SKM-1 treated with dmso at 0.1 percent for 144 hours (cell line): ENCODE data around the gene ZNF655.
"Not testable (repeated sequence)": the region's sequence is repeated elsewhere in the genome, so short reads cannot be mapped to it uniquely, and the experiment has no call there.

Experiments used
- DNase-seq: peaks from one replicate; lab custom pipeline; 2025; ENCODE audit not compliant: unreplicated experiment; lab: John Stamatoyannopoulos, UW

ZNF655 gene

GRCh38 chr7:99559175-99559915 is 903 bp downstream of the ZNF655 start:
- no peak for DNase-seq

GRCh38 chr7:99560834-99561736 is 2.6 kb downstream of the ZNF655 start:
- DNase-seq: no peak

GRCh38 chr7:99561737-99562051 is 3.3 kb downstream of the ZNF655 start:
- DNase-seq: no peak

- no peak for DNase-seq
Observed at GRCh38 chr7:99562114-99562784, 3.8 kb downstream of the ZNF655 start.

DNA sequence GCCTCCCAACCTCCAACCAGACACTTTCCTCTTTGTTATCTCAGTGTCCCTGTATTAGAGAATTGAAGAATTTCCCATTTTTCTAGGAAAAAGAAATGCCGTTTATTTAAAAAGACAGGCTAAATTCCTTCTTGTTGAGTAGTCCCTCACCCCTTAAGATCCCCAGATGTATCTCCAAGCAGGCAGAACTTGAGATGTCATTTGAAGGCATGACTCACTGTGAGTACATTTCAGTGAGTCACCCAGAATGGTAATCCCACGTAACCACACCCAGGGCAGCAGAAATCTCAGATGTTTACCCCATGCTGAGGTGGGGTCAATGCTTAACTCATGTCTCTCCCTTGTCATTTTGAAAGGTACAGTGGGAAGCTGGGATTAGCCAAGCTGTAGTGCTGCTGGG is 4.4 kb downstream of the ZNF655 start:
- no peak for DNase-seq

GRCh38 chr7:99563650-99564049 is 5.2 kb downstream of the ZNF655 start:
- no peak for DNase-seq

GRCh38 chr7:99568770-99569169 is 10.3 kb downstream of the ZNF655 start:
- DNase-seq: not testable (repeated sequence)

DNA sequence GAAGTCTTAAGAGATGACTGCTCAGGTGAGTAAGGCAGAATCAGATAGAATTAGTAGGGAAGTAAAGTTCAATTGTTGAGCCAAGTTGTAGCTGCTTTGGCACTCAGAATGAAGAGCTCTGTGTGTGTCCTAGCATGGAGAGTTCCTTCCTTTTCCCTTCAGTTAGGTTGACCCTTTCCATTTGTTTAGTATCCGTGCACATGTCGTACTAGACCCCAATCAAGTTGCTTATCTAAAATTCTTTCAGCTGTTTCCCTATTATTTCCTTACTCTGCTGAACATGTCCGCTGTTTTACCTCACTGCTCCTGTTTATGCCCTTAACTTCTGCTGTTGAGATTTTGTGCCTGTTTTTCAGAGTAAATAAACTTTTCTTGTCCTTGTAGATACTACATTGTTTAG is 13.3 kb downstream of the ZNF655 start:
- no peak for DNase-seq

- no peak for DNase-seq
Observed at GRCh38 chr7:99573257-99573656, 14.8 kb downstream of the ZNF655 start.

DNA sequence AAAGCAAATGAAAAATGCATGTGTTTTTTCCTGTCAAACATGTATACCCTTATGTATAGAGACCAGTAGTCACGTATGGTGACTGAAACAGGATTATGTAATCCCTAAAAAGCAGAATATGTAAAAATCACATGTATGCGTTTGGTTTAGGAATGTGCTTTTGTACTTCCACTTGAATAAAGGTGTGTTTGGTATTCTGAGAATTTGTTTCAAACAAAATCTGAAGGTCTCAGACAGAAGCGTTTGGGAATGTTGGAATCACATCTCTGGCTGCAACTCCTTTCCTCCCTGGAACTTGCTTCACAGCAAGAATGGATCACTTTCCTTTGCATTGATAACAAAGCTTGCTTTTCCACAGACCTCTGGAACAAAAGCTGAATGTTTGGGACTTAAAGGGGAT is 17.8 kb downstream of the ZNF655 start:
- no peak for DNase-seq

GRCh38 chr7:99579281-99579955 is 21.0 kb downstream of the ZNF655 start:
- DNase-seq: no peak

- DNase-seq: no peak
Observed at GRCh38 chr7:99579956-99580777, 21.7 kb downstream of the ZNF655 start.

DNA sequence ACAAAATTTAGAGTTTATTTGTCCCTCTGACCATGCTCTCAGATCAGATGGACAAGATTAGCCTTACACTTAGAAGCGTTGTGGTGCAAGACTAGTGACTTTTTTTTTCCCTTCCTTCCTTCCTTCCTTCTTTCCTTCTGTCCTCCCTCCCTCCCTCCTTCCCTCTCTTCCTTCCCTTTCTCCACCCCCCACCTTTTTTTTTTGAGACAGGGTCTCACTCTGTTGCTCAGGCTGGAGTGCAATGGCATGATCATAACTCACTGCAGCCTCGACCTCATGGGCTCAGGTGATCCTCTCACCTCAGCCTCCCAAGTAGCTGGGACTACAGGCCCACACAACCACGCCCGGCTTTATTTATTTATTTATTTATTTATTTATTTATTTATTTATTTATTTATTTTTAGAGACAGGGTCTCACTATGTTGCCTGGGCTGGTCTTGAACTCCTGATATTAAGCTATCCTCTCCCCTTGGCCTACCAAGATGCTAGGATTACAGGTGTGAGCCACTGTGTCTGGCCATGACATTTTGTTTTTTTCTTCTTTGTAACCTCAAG is 22.4 kb downstream of the ZNF655 start:
- not testable (repeated sequence) for DNase-seq

DNA sequence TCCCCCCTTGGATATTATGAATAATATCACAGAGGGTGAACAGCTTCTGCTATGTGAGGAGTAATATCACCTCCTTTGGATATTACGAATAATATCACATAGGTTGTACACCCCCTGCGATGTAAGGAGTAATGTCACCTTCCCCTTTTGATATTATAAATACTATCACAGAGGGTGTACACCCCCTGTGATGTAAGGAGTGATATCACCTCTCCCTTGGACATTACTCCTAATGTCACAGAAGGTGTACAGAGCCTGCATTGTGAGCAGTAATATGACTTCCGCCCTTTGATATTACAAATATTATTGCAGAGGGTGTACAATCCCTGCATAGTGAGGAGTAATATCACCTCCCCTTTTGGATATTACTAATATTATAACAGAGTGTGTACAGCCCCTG is 30.4 kb downstream of the ZNF655 start:
- no peak for DNase-seq

DNA sequence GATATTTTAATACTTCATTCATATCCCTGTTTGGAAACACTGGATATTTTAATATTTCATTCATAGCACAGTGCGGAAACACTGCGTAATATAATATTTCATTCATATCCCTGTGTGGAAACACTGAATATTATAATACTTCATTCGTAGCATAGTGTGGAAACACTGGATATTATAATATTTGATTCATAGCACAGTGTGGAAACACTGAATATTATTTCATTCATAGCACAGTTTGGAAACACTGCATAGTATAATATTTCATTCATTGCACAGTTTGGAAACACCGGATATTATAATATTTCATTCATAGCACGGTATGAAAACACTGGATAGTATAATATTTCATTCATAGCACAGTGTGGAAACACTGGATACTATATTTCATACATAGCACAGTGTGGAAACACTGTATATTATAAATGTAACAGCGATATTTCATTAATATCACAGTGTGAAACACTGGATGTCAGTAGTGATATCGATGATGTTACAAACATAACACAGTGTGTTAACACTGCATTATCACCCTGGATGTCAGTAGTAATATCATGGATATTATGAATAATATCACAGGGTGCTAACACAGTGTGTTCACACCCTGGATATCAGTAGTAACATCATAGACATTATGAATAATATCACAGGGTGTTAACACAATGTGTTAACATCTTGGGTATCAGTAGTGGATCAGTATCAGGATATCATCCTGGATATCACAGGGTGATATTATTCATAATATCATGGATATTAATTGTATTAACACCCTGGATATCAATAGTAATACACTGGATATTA is 36.7 kb downstream of the ZNF655 start:
- DNase-seq: no peak

DNA sequence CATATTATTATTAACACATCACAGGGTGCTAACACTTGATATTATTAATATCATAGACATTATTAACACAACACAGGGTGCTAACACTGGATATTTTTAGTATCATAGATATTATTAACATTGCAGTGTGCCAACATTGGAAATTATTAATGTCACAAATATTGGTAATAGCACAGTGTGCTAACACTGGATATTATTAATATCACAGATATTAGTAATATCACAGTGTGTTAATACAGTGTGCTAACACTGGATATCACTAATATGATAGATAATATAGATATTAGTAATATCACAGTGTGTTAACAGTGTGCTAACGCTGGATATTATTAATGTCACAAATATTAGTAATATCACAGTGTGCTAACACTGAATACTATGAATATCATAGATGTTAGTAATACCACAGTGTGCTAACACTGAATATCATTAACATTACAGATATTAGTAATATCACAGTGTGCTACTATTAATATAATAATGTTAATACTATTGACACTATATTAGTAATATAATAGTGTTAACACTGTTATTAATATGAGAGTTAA is 38.0 kb downstream of the ZNF655 start:
- no peak for DNase-seq

DNA sequence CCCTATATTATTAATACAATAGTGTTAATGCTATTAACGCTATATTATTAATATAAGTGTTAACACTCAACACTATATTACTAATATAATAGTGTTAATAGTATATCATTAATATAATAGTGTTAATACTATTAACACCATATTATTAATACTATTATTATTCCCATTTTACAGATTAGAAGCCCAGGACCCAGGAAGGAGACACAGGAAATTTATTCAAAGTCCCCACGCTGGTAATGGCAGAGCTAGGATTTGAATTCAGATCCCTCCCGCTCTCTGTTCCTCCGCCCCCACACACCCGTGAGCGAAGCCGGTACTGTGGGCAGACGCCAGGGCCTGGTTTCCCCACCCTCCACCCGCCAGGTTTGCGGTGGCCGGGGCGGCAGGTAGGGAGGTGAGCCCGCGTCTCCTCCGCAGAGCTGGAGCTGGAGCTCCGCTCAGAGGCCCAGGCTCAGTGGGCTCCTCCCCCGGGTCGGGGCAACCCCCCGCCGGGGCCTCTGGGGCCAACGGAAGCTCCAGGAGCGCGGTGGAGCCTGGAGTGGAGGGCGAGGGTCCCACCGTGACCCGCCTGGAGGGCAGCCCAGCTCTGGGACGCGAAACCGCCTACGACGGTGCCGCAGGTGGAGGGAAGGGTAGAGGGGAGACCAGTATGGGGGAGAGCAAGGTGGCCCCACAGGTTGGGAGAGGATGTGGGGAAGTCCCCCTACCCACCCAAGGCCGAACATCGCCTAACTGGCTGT is 39.5 kb downstream of the ZNF655 start, which contains the start of gene TMEM225B:
Gene TMEM225B (plus strand): TSS at position 506 of the 740 bp plus-strand sequence. CDS start 6,122 bp downstream, outside the sequence.
- no peak for DNase-seq

- no peak for DNase-seq
Observed at GRCh38 chr7:99599836-99600235, 41.4 kb downstream of the ZNF655 start.
